Neural crest cell (in vitro differentiated cells): ENCODE data around the gene WDR20. TPM values are rescaled to one million over a fixed set of nuclear protein-coding genes. Genes with fewer than 3 reads are reported as not detected.
A peak's percentile ranks its signal among the peaks of the same experiment; 100 is the strongest.

Experiments used
- DNase-seq: peaks from one replicate; pipeline ENCODE4 v3.0.0; 2021; ENCODE audit warnings: low read depth, mixed read lengths, low spot score
- H3K27ac Mint-ChIP-seq: one replicate; pipeline ENCODE4 v1.8.0; 2021; ENCODE audit warnings: mild to moderate bottlenecking, mixed read lengths; ENCODE audit not compliant: unreplicated experiment
- H3K27me3 Mint-ChIP-seq: 2 replicates; pipeline ENCODE4 v1.8.0; 2021; ENCODE audit warnings: low read depth, mild to moderate bottlenecking, mixed read lengths
- H3K36me3 Mint-ChIP-seq: 2 replicates; pipeline ENCODE4 v1.8.0; 2021; ENCODE audit warnings: low read depth, mild to moderate bottlenecking, mixed read lengths
- H3K4me1 Mint-ChIP-seq: 2 replicates; pipeline ENCODE4 v1.8.0; 2021; ENCODE audit warnings: mixed read lengths
- H3K4me3 Mint-ChIP-seq: one replicate; pipeline ENCODE4 v1.8.0; 2021; ENCODE audit warnings: mild to moderate bottlenecking, mixed read lengths
- H3K9me3 Mint-ChIP-seq: 2 replicates; pipeline ENCODE4 v1.8.0; 2021; ENCODE audit warnings: mixed read lengths
- total RNA-seq: library from RNA; stranded (reverse); gene quantifications from 2 replicates; pipeline ENCODE4 v1.2.1, GENCODE V29; 2021
- TF ChIP-seq, protein P1 (sequence below): fragments of 200-600 bp; sonication (generic); conservative IDR thresholded peaks from 2 replicates; pipeline ENCODE4 v1.5.0; 2021; ENCODE audit warnings: antibody characterized with exemption, mild to moderate bottlenecking

Gene WDR20
- total RNA-seq, 1 donor from 2014 or later: 30.2 TPM

DNA sequence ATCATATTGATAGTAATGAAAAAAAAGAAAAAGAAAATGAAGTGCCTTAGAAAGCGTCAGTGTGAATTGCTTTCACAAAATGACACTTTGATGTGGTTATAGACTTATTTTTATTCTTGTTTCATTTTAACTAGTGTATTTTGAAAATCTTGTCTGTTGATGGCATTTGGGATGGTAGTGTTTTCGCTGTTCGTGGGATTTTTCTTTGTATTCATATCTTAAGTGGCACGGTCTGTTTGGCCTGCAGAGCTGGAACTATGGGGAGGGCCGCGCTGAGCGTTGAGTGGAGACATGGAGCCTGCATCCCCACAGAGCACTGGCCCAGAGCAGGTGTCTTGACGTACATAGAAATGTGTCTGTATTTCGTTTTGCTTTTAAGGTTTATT, 61.6 kb downstream of the WDR20 start:
- Mint-ChIP-seq H3K4me1 (peaks cover 12% of the 10 kb centered on the region), H3K27ac (peak overlapping the region; percentile 54), H3K36me3 (peaks cover 17% of the 10 kb centered on the region), H3K27me3 (no peaks in the 10 kb centered on the region), H3K4me3 (no peak overlapping the region), H3K9me3 (no peaks in the 10 kb centered on the region)
- no peak for DNase-seq
- TF ChIP-seq, protein P1, sequence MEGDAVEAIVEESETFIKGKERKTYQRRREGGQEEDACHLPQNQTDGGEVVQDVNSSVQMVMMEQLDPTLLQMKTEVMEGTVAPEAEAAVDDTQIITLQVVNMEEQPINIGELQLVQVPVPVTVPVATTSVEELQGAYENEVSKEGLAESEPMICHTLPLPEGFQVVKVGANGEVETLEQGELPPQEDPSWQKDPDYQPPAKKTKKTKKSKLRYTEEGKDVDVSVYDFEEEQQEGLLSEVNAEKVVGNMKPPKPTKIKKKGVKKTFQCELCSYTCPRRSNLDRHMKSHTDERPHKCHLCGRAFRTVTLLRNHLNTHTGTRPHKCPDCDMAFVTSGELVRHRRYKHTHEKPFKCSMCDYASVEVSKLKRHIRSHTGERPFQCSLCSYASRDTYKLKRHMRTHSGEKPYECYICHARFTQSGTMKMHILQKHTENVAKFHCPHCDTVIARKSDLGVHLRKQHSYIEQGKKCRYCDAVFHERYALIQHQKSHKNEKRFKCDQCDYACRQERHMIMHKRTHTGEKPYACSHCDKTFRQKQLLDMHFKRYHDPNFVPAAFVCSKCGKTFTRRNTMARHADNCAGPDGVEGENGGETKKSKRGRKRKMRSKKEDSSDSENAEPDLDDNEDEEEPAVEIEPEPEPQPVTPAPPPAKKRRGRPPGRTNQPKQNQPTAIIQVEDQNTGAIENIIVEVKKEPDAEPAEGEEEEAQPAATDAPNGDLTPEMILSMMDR: no peak

DNA sequence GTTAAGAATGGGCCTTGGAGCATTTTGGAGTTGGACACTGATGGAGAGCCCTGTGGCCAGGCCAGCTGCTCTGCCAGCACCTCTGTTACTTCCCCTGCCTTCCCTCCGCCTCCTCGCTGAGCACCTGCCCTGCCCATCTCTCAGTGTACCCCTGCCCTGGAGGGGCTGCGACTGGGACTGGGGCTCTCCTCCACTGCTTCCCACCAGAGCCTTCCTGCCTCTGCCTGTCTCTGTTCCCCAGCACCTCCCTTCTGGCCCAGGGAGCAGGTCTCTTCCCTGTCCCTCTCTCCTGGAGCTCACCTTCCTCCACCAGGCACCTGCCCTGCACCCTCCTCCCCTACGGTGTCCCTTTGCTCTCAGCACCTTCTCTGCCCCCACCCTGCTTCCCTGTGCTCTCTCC, 62.1 kb downstream of the WDR20 start:
- no peak for DNase-seq
- Mint-ChIP-seq H3K9me3 (no peaks in the 10 kb centered on the region), H3K4me3 (no peak overlapping the region), H3K27me3 (no peaks in the 10 kb centered on the region), H3K27ac (peak overlapping the region; percentile 84), H3K4me1 (peaks cover 7% of the 10 kb centered on the region), H3K36me3 (peaks cover 17% of the 10 kb centered on the region)
- TF ChIP-seq, protein P1: no peak

DNA sequence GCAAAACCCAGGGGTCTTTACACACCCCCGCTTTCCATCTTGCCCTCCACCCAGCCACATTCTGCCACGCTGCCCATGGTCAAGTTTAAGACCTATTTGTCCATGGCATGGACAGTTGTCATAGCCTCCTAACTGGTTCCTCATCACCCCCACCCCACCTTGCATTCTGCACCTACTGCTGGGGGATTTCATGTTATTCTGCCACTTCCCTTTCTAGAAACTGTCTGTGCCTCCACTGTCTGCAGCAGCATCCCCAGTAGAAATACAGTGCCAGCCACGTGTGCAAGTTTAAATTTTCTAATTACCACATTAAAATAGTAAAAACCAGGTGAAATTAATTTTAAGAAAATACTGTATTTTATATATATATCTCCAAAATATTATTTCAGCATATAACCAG, 63.2 kb downstream of the WDR20 start:
- Mint-ChIP-seq H3K27me3 (no peaks in the 10 kb centered on the region), H3K27ac (no peak overlapping the region), H3K4me1 (no peaks in the 10 kb centered on the region), H3K36me3 (peaks cover 15% of the 10 kb centered on the region), H3K9me3 (no peaks in the 10 kb centered on the region), H3K4me3 (no peak overlapping the region)
- DNase-seq: no peak
- TF ChIP-seq, protein P1: no peak

DNA sequence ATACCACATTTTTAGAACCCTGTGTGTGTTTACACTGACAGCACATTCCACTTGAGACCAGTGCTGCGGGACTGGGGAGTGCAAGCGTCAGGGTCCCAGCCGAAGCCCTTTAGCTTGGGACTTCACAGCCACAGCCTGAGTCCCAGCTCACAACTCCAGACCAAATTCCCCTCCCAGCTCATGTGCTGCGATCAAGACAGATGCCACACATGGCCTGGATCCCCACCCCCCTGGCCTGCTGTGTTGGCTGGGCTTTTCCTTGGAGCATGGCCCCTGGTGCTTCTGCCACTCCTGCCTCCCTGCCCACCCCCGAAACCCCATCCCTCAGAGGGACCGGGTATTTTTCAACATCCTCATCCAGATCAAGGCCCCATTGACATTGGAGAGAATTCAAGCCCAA, 63.7 kb downstream of the WDR20 start:
- DNase-seq: no peak
- Mint-ChIP-seq H3K36me3 (peaks cover 15% of the 10 kb centered on the region), H3K4me3 (no peak overlapping the region), H3K27me3 (no peaks in the 10 kb centered on the region), H3K27ac (no peak overlapping the region), H3K4me1 (no peaks in the 10 kb centered on the region), H3K9me3 (no peaks in the 10 kb centered on the region)
- TF ChIP-seq, protein P1: no peak

DNA sequence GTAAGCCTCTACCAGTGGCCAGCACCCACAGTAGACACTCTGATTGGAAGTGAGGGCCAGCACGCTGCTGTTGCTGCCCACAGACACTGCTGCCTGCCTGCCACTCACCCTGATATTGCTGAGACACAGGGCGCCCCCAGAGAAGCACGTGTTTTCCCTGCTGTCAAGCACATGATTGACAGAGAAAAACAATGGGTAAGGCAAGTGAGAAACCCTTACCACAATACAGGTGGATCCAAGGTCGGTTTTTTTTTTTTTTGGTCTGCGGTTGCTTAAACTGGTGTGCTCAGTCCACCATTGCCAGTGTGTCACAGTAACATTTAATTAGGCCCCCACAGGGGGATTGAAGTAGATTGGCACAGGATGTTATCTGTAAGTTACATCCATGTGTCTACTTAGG, 65.9 kb downstream of the WDR20 start:
- no peaks in the 10 kb centered on the region for H3K9me3 Mint-ChIP-seq
- TF ChIP-seq, protein P1: no peak
- H3K27ac Mint-ChIP-seq: no peak overlapping the region
- H3K36me3 Mint-ChIP-seq: peaks cover 11% of the 10 kb centered on the region
- no peak for DNase-seq
- no peaks in the 10 kb centered on the region for H3K4me1 Mint-ChIP-seq
- no peak overlapping the region for H3K4me3 Mint-ChIP-seq
- H3K27me3 Mint-ChIP-seq: no peaks in the 10 kb centered on the region

DNA sequence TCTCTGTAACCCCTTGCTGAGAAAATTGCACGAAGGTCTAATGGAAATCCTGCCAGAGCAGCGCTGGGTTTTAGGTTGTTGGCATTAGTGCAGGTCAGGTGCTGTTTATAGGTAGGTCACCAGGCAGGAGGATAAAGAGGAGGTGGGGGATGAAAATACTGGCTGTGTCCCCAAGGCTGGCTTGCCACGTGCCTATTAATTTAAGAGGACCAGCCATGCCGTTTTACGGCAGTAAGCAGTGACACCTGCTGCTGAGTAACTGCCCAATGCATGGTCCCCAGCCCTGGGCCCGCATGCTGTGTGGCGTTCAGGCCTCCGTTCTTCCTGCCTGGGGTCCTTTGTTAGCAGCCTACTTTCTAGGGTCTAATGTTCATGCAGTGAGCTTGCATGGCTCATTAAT, 67.2 kb downstream of the WDR20 start:
- Mint-ChIP-seq H3K27me3 (no peaks in the 10 kb centered on the region), H3K4me3 (no peak overlapping the region), H3K9me3 (no peaks in the 10 kb centered on the region), H3K4me1 (no peaks in the 10 kb centered on the region), H3K27ac (no peak overlapping the region), H3K36me3 (peaks cover 11% of the 10 kb centered on the region)
- TF ChIP-seq, protein P1: no peak
- DNase-seq: no peak
